Right lung (tissue), 5 donors: ENCODE data around the gene SF1. TPM values are rescaled to one million over a fixed set of nuclear protein-coding genes. Genes with fewer than 3 reads are reported as not detected.

Source experiments
- DNase-seq, 2 donors: peaks; one replicate each; pipeline ENCODE4 v3.0.0-alpha.2; 2013
- polyA plus RNA-seq, 5 donors: library from polyadenylated mRNA; unstranded; fragments of 120-200 nt; gene quantifications; one replicate each; pipeline versions ENCODE4 v1.2.1 to v1.2.3, GENCODE V29; 2013; ENCODE audit warnings: inconsistent platforms in 1 of 5, low replicate concordance in 1 of 5; ENCODE audit not compliant: insufficient read length in 5 of 5, insufficient read depth in 1 of 5

Gene SF1
- polyA plus RNA-seq, 5 donors: 394 to 497 (median 409) TPM

DNA sequence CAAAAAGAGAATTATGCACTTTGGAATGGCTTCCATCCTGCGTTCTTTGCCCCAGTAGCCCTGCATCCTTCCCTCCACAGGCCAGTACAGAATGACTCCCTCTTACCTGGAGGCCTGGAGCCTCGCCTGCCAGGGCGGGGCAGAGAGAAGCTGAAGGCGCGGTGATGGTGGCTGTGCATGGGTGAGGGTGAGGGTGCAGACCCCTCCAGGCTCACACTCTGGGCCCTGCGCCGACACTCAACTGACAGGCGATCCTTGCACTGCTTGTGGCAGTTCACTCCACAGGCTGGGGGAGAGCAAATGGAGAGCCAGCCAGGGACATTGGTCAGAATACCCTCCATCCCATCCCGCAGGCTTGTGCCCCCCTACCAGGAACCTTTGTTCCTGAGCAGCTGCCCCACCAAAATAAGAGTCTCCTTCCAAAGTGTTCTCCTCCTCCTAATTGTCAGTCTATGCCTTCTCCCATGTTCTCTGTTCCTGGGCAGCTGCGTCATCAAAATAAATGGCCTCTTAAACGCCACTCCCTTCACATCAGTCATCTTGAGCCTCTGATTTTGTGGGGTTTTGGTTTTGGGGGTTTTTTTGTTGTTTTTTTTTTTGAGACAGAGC lies 49.5 kb downstream of the SF1 start:
- no peak for DNase-seq

DNA sequence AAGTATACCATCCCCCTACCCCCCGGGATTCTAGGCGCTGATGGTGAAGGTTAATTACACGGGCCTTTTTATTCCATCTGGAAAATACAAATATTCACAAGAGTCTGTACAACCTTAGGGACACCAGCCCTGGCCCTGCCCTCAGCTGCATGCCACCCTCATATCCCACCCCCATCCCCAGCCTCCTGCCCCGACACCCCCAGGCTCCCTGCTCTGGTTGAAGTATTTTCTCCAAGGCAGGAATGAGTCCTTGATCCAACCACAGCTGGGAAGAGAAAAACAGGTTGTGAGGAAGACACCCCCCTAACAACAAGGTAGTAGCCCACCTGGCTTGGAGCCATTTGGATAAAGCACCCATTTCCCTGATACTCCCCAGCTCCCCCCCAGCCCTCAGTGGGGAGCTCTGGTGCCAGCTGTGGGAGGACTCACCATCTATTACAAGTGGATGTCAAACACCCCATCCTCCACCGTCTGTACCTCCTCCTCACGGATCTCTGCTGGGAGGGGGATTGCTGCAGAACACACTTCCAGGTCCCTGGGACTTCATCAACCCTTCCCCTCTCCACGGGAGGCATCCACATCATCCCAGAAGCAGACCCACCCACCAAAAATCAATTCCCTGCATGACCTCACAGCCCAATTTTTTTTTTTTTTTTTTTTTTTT lies 51.3 kb downstream of the SF1 start:
- DNase-seq: no peak

DNA sequence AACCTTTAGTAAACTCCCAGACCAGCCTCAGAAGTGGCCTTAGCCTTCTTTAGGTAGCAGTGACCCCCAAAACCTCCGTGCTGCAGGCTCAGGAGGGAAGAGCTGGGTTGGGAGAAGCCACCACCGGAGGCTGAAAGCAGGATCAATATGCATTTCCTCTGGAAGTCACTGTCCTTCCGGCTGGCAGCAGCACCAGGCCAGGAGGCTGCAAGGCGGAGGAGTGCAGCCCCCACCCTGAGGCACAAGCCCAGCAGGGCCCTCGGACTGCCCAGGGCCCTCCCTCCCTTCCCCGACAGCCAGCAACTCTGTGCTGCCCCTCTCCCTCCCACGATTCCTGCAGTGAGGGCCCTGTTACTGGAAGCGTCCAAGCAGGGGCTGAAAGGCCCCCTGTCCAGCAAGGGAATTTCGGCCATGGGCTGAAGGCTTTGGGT lies 52.1 kb downstream of the SF1 start:
- DNase-seq: no peak

DNA sequence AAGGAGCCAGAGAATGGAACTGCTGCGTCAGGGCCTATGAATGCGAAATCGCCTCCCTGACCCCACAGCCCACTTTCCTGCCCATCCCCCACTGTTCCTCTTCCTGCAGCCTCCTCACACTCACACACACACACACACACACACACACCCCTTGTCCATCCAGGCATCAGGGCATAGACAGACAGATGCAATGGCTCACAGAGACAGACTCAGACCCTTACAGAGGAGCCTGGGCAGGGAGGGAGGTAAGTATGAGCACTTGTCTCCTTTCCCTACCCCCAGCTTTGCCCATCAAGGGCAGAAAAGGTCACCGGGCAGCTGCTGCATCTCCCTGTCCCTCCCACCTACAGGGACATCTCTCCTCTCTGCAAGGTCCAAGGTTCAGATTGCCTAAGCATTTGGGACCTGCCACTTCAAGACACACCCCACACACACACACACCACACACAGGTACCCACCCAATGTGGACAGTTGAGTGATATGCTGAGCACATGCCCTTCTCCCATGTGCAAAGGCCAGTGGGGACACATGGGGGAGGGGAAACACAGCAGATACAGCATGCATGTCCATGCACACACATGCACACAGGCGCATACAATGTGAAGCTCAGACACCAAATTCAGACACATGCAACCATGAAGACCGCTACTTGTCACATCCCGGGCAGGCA lies 53.3 kb downstream of the SF1 start:
- no peak for DNase-seq

DNA sequence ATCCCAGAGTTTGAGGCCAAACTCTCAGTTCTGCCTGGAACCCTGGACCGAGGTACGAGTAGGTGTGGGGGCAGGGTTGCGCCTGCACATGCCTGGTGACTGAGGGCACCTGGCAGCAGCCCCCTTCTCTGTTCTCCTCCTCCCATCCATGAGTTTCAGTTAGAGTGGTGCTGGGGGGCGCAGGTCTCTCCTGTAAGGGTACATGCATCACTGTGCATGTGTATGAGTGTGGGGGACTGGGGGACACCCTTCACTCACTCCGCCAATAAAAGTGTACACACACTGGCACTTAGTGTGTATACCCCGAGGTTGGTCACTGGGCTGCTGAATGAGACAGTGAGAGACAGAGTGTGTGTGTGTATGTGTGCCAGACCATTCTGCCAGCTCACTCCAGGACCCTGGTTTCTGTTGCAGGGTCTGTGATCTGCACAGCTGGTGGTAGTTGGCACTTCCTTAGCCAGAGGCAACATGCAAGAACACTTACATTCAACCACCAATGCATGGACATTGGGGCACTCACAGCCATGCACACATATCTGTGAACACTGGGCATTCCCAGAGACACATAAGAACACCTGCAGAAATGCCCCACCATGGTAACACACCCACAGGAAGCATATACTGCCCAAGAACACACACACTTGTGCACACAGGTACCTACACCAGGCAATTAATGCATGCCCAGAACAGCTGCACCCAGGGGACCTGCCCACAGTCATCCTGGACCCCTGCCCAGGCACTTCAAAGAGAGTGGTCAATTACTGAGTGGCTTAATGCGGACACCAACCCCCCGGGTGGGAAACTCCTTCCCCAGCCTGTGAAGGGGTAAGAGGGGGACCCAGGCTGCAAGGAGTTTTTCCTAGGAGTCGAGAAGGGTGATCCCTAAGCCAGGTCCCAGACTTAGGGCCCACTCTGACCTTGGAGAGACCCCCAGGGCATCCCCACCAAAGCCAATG lies 54.2 kb downstream of the SF1 start:
- DNase-seq: no peak

DNA sequence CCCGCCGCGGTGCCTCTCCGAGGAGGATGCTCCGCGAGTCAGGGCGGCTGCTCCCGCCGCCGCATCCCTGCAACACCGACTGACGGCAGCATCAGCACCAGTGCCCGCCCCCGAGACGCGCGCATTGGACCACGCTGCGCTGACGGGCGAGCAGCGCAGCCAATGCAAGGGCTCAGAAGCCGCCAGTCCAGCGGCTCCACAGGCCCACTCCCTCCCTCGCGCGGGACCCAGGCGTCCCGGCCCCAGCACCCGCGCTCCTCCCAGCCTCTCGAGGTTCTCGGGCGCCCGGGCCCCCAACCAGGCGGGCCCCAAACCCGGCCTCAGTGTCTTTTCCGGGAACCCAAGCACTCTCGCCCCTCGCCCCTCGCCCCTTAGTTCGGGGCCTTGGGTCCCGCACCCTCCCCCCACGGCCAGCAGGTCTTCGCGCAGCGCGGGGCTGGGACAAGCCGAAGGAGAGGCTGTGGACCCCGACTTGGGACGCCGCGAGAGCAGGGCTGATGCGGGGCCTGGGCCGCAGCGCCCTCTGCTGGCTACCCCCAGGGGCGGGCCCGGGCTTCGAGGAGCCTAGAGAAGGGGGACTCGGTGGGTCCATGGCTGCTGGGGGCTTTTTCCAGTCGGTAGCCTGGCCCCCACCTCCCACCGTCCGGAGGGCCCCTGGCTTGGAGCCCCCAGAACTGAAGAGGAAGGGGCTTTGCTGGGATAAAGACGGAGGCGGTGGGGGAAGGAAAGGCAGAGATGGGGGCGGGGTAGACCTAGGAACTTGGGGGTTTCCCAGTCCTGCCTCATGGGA lies 55.0 kb downstream of the SF1 start, which contains the start of gene NRXN2:
NRXN2 (minus strand) TSS at position 81 of the 790 bp plus-strand sequence. CDS start 9,498 bp downstream, outside the sequence.
- peak; percentile 56 to 67 for DNase-seq

DNA sequence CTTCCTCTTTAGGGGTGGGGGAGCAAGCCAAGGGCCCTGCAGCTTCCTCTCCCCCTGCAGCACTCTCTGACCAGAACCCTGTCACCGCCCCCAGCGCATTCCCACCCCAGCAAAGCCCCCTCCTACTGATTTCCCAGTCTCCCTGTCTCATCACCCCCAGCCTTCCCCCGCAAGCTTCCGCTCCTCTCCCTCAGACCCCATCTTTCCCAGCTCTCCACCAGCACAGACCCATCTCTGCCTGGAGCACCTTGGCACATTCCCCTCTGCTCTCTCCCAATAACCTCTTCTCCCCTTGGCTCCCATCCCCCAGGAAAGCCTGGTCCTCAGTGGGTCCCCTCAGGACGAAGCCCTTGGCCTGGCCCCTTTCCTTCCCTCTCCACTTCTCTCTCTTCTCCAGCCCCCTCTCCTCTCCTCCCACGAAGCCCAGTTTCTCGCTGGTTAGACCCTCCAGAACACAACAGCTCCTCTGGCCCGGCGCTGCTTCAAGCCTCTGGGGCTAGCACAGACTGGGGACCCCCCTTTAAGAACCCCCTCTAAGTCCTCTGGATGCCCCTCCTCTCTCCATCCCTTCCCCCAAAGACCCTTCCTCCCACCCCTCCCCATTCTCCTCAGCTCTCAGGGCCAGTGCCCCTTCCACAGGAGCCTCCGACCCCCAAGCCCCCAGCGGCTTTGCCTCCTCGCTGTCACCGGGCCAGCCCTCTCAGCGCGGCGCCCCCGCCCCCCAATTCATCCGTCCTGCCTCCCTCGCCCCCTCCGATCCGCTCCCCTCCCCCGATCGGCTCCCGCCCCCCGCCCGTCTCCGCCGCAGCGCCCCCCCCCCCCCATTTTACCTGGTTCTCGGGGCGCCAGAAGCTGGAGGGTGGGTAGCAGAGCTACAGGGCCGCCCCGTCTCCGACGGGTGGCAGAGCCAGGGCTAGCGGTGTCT lies 55.9 kb downstream of the SF1 start:
- no peak for DNase-seq

DNA sequence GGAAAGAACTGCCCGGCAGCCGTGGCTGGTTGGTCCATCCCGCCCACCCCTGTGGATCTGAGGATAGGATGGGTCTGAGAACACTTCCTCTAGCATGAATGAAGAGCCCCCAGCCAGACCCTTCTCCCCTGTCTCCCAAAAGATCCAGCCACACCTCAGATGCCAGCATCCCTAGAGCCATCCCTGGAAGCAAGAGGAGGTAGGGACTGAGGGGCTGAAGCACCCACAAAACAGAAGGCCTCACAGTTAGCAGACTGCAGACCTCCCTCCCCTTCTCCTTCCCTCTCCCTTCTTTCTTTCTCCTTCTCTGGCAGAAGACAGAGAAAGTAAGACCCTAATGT lies 57.0 kb downstream of the SF1 start:
- no peak for DNase-seq

DNA sequence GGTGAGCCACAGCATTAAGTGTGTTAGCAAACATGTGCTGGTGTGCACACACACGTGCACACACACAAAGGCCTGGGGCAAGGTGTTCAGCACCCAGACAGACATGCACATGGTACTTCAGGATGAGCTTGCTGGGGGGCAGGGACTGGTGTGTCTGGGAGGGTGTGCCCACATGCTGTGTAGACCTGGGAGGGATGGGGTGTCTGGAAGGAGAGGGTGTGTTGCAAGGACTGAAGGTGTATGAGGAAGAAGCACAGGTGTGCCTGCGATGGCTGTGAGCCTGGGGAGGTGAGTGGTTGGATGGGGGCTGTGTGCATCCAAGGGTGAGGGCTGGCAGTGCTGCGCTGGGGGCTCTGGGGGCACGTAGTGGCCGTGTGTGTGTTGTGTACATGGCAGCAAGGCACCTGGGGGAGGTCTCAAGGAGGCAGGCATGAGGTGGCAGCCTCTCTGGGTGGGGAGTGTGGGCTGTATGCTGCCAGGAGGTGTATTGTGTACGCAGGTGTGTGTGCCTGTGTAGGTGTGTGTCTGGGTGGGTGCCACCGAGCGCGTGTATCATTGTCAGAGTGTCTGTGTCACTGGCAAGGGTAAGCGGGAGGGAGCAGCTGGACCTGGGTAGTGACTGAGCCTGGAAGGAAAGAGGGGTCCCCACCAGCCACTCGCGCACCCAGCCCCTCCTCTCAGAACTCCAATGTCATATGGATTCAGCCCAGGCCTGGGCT lies 57.5 kb downstream of the SF1 start:
- DNase-seq: no peak

DNA sequence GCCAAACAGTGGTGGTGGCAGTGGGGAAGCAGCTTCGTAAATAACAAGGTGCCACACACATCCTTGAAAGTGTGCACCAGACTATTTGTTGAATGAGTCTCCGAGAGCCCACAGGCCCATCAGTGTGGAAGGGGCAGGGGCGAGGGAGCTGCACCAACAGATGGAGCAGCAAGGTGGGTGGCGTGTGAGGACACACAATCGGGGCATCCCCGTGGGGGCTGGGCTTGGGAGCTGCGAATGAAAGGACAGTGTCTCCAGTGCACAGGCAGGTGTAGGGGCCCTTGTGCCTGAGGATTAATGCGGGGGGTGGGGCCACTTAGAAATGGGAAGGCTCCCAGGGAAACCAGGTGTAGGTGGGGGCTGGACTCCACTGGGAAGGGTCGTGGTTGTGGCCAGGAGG lies 58.2 kb downstream of the SF1 start:
- no peak for DNase-seq

DNA sequence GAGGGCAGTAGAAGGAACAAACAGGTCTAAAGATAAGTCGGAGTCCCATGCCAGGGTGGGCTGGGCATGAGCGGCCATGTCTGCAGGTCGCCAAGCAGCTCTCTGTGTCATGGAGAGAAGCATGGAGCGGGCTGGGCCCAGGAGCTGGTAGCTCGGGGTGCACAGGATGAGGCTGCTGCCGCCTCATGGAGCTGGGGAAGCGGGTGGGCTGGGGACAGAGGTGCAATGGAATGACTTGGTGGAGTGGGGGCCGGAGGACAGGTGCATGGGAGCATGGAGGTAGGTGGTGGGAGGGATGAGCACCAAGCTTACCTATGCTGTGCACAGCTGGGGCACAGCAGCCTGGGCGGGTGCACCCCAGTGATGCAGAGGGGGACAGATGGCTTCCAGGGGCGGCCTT lies 58.9 kb downstream of the SF1 start:
- no peak for DNase-seq

DNA sequence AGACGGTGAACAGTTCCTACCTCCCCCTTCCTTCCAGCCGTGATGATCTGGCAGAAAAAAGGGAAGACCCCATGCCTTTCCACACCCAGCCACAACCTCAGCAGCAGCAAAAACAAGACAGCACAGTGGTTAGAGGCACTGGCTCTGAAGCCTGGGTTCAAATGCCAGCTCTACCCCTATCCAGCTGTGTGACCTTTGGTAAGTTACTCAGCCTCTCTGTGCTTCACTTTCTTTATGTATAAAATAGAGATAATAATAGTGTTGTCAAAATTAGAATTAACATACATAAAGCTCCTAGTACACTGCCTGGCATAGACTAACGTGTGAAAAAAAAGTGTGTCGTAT lies 59.6 kb downstream of the SF1 start:
- DNase-seq: no peak

DNA sequence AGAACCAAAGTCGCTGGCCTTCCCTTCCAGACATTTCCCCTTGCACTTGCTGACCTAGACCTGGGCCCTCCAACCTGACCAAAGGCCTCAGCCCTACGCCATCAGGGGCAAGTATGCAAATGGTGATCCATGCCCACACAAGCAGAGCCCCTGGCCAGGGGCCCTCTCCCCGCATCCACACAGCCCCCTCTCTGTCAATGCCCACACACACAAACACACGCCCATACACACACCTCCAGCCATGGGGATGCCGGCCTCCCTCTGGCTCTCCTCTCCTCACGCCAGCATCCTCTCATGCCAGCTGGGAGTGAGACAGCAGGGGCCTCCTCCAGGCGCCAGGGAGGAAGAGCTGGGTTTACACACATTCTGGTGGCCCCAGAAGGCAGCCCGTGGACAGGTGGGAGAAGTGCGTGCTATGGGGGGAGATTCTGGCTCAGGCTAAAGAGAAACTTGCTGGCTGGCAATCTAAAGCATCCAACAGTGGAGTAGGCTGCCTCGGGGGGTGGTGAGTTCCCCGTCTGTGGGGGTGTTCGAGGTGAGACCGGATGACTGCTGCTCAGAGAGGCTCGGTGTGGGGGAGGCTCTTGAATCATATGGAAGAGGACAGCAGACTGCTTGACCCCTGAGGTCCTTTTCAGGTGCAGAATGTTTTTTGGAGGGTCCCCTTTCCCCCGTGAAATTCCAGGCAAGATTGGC lies 60.1 kb downstream of the SF1 start:
- DNase-seq: no peak

DNA sequence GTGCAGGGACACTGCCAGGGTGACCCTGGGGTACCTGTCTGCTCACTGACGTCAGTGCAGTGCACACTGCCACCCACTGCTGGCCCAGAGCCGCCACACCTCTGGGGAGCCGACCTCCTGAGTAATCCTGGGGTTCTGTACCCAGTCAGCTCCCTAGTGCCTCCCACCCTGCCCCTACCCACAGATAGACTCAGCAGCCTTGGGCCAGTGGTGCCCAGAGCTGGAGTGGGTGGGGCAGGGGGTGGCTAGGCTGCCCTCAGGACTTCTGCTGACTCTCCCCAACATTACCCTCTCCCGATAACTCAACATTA lies 61.1 kb downstream of the SF1 start:
- DNase-seq: no peak

DNA sequence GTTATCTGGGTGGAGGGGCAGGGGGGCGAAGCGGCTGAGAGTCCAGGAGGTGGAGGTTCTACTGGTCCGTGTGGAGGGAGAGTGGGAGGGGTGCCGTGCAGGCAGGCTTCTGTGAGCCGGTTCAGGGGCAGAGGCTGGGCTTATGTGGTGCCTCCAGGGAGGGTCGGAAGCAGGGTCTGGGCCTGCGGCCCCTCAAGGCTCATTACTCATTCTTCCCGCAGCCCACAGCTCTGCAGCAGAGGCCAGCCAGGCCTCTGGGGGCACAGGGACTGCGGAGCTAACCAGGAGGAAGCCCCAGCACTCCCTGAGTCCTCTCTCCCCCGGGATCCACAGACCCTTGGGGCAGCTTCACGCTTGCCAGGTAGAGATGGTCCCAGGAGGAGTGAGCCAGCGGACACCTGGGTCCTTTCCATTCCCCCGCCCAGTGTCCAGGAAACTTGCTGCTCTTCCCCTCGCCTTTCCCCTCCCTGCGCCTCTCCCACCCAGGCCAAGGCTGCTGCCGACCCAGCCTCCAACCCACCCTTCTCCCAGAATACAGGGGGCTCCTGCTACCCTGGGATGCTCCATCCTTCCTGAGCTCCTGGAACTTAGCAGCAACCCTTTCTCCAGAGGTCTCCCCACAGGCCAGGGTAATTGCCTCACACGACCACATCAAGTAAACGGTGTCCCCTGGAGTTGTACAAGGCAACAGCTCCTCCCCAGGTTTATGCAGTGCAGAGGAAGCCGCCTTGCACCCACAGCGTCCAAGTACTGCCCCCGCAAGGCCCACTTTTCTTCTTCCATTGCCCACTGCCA lies 61.7 kb downstream of the SF1 start:
- DNase-seq: no peak

DNA sequence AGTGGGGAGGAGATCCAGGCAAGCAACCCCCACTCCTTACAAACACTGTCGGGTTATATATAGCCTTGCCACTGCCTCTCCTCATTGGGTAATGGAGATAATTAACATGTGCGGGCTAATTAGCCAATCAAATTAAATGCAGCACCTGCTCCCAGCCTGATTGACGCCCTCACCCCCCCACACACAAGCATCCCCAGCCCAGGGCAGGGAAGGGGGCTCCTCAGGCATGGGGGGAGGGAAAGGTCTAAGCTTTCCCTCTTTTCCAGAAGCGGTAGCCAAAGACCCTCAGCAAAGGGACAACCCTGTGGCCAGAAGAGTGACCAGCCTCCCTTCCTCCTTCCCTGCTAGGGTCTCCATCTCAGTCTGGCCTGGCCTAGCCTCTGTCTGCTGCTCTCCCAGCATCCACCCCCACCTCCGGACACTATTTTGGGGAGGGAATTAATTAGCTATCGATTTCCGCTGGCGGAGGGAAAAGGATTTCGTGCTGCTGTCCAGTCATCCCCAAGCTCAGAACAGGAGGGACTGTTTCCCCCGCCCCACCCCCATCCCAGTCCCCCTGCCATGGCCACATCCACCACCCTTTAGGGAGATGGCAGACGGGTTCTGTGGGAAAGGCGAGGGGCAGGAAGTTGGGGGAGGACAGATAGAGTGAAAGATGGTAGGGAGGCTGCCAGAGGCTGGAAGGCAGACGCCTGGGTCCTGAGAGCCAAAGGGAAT lies 62.4 kb downstream of the SF1 start:
- DNase-seq: no peak

DNA sequence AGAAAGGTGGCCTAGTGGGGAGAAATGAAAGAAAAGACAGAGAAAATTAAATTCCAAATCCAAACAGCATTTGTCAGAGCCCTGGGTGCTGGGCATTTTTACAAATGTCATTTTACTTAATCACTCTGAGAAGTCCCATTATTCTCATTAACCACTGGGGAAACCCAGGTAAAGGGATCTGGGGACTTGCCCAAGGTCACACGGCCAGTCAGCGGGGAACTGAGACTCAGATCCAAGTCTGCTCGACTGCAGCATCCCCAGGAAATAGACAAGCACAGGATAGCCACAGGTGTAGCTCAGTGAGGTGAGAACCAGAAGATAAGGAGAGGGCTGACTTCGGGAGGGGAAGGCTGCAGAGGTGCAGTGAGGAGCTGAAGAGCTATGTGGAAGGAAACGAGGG lies 63.2 kb downstream of the SF1 start:
- DNase-seq: no peak

DNA sequence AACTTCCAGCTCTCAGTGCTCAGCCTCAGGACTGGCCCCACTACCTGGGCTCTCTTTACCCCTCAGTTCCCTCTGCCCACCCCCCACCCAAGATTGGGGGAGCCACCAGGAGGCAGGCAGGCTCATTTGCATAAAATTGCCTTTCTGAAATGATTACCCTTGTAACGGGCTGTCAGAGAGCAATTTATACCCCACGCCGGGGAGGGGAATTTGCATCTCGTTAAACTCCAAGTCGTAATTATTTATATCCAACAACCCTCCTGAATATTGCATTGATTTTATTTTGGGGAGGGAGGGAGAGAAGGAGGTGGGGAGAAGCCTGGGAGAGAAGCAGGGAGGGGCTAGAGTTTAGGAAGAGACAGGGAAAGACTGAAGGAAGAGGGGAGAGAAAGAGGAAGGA lies 63.7 kb downstream of the SF1 start:
- DNase-seq: no peak
